Right atrium auricular region (tissue), 2 donors: ENCODE results near the gene GMPR. TPM values are rescaled to one million over a fixed set of nuclear protein-coding genes. Genes with fewer than 3 reads are reported as not detected.

Experiments used
- DNase-seq: peaks from one replicate; pipeline ENCODE4 v3.0.0-alpha.2; 2019; ENCODE audit warnings: low spot score
- H3K27ac ChIP-seq, 2 donors: fragments of 200-600 bp; sonication (generic); 1 replicate in 1 of 2; 2 replicates in 1 of 2; pipeline ENCODE4 v1.5.1; 2016 to 2019
- H3K27me3 ChIP-seq, 2 donors: fragments of 200-600 bp; sonication (generic); one replicate each; pipeline versions ENCODE4 v1.5.1 to v1.6.0; 2017 to 2019
- H3K36me3 ChIP-seq: fragments of 200-600 bp; sonication (generic); one replicate; pipeline ENCODE4 v1.5.1; 2016
- H3K4me1 ChIP-seq, 2 donors: fragments of 200-600 bp; sonication (generic); one replicate each; pipeline versions ENCODE4 v1.5.1 to v1.6.0; 2017 to 2019
- H3K4me3 ChIP-seq, 2 donors: fragments of 200-600 bp; sonication (generic); 1 replicate in 1 of 2; 2 replicates in 1 of 2; pipeline ENCODE4 v1.5.1; 2017 to 2019; ENCODE audit warnings: mild to moderate bottlenecking in 1 of 2, moderate library complexity in 1 of 2
- H3K9me3 ChIP-seq, 2 donors: fragments of 200-600 bp; sonication (generic); one replicate each; pipeline ENCODE4 v1.5.1; 2019
- CTCF ChIP-seq, 2 donors: fragments of 200-600 bp; sonication (generic); IDR thresholded peaks; one replicate each; pipeline ENCODE4 v1.5.1; 2019; ENCODE audit warnings: antibody characterized with exemption in 2 of 2
- total RNA-seq, 2 donors: library from RNA; depleted of rRNA; stranded (reverse); fragments of >200 nt; gene quantifications; one replicate each; pipeline ENCODE4 v1.1.0, GENCODE V29; 2016

The GMPR gene
- total RNA-seq, 2 donors from 2014 or later: 70.1 to 89.5 TPM

DNA sequence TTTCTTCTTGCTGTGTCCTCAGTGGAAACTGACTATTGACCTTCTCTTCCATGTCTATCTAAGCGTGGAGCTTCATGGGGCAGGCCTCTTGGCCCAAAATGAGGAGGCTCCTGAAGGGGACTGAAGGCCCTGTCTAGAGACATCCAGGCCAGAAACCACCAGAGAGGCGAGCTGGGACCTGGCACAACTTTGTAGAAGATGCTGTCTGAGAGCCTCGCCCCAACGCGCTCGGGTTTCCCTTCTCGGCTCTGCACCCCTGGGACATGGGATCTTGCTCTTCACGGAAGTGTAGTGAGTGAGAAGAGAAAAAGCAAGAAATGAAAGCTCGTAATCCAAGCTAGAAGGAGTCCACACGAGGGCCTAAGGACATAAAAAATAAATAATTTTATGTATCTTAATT, 96.8 kb downstream of the GMPR start:
- no peak for TF ChIP-seq CTCF (IDR thresholded peaks at IDR 0.05)
- no peak for DNase-seq
- peak overlapping the region in 1 of 2 donors; percentile 28 for H3K27ac ChIP-seq
- H3K36me3 ChIP-seq: no peaks in the 10 kb centered on the region
- H3K4me3 ChIP-seq: no peak overlapping the region
- no peaks in the 10 kb centered on the region for H3K27me3 ChIP-seq
- no peaks in the 10 kb centered on the region for H3K9me3 ChIP-seq
- H3K4me1 ChIP-seq: peaks cover 0 to 71% of the 10 kb centered on the region in 2 donors

DNA sequence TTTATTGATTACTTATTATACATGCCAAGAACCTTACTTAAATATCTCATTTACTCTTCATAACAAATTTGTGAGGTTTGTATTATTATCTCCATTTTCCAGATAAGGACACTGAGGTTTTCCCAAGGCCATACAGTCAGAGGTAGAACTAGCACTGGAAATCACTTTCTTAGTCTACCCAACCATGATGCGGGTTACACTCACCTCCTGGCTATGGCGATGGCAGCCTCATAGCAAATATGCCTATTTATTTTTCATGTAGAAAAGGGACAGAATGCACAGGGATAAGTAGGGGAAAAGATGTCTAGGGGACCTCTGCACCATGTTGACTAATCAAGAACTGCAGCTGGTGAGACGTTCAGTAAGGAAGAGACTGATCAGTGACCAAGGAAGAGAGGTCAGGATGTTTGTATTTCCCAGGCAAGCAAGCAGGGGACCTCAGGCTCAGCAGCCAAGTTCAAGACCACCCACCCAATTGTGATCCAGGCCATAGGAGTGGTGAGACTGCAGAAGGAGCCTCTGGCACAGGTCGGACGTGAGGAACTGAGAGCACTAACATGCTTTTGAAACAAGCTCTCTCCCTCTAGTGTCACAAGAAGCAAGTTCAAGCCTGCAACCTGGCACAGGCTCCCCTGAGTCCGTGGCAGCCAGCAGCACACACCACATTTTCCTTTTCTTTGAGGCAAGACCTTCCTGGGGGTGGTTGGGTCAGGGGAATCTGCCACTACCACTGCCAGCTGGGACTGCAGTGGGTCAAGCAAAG, 97.8 kb downstream of the GMPR start:
- Histone ChIP-seq H3K36me3 (no peaks in the 10 kb centered on the region), H3K4me3 (no peak overlapping the region), H3K27ac (no peak overlapping the region), H3K9me3 (no peaks in the 10 kb centered on the region), H3K27me3 (no peaks in the 10 kb centered on the region), H3K4me1 (peaks cover 0 to 69% of the 10 kb centered on the region in 2 donors)
- no peak for TF ChIP-seq CTCF (IDR thresholded peaks at IDR 0.05)
- DNase-seq: no peak

DNA sequence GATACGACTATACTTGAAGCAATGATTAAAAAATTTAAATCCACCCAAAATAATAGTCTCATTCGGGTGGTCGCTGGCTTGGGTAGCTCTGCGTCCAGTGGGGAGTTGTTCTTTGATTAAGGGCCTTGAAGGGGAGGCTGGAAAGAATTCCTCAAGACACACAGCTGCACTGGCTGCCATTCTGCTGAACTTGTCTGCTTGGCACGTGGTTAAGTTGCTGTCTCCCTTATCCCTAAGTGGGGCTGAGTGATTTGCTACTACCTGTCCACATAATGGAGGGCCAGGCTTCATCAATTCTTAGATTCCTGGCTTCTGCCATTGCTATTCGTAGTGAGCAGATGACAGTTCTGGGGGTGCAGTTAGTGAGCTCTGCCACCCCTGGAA, 98.5 kb downstream of the GMPR start:
- no peak for DNase-seq
- Histone ChIP-seq H3K36me3 (no peaks in the 10 kb centered on the region), H3K4me3 (no peak overlapping the region), H3K4me1 (peaks cover 0 to 63% of the 10 kb centered on the region in 2 donors), H3K9me3 (no peaks in the 10 kb centered on the region), H3K27ac (no peak overlapping the region), H3K27me3 (no peaks in the 10 kb centered on the region)
- no peak for TF ChIP-seq CTCF (IDR thresholded peaks at IDR 0.05)

GRCh38 chr6:16337295-16337975, 99.0 kb downstream of the GMPR start:
- H3K27me3 ChIP-seq: no peaks in the 10 kb centered on the region
- TF ChIP-seq CTCF (IDR thresholded peaks at IDR 0.05): no peak
- peak overlapping the region in 1 of 2 donors; percentile 4 for H3K27ac ChIP-seq
- no peaks in the 10 kb centered on the region for H3K36me3 ChIP-seq
- H3K4me3 ChIP-seq: no peak overlapping the region
- peak; percentile 96 for DNase-seq
- H3K9me3 ChIP-seq: no peaks in the 10 kb centered on the region
- peaks cover 0 to 63% of the 10 kb centered on the region in 2 donors for H3K4me1 ChIP-seq

- Histone ChIP-seq H3K27ac (no peak overlapping the region), H3K27me3 (no peaks in the 10 kb centered on the region), H3K4me3 (no peak overlapping the region), H3K9me3 (no peaks in the 10 kb centered on the region), H3K4me1 (peaks cover 0 to 55% of the 10 kb centered on the region in 2 donors), H3K36me3 (no peaks in the 10 kb centered on the region)
- no peak for DNase-seq
- peak in 1 of 2 donors; percentile 66 for TF ChIP-seq CTCF (IDR thresholded peaks at IDR 0.05)
Observed at GRCh38 chr6:16338577-16339264, 100.3 kb downstream of the GMPR start.
